ENCODE data around the gene UBE2D1. TPM values are rescaled to one million over a fixed set of nuclear protein-coding genes. Genes with fewer than 3 reads are reported as not detected.

The UBE2D1 gene
- 16.1 TPM for polyA plus RNA-seq (2012; ENCODE audit: insufficient read depth, insufficient read length)

DNA sequence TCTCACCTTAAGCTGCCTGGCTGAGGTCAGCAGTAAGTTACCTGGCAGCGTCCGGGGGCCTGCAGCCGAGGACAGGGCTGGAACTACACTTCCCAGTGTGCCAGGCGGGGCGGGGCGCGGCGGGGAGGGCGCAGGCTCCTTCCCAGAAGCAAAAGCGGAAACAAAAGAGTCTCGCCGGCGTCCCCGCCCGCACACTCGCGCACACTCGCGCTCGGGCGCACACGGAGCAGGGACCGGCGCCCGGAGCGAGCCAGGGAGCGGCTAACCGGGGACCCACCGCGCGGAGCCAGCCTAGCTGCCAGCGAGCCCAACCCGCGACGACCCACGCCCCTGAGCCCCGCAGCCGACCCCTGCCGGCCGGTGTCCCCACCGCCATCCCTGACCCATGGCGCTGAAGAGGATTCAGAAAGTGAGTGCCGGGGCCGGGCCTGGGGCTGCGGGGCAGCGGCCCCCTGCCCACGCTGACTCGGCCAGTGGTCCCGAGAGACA lies at the start of gene UBE2D1:
TSS of gene UBE2D1 (plus strand) at position 190 of the 489 bp plus-strand sequence. CDS start at position 386, 196 bp downstream.
- peak within 1 kb of the TSS; percentile 71 for H3K4me3 ChIP-seq (ENCODE audit: low read length)
- peak; percentile 47 for DNase-seq (ENCODE audit: low read depth, low spot score)

GRCh38 chr10:58291538-58292174 lies 43.1 kb upstream of the UBE2D1 start:
- no peak overlapping the region for H3K4me3 ChIP-seq (ENCODE audit: low read length)
- peak; percentile 47 for DNase-seq (ENCODE audit: low read depth, low spot score)

- no peak for DNase-seq (ENCODE audit: low read depth, low spot score)
- H3K4me3 ChIP-seq (ENCODE audit: low read length) = no peak overlapping the region
These were observed 40.8 kb upstream of the UBE2D1 start for GRCh38 chr10:58293989-58294388.

DNA sequence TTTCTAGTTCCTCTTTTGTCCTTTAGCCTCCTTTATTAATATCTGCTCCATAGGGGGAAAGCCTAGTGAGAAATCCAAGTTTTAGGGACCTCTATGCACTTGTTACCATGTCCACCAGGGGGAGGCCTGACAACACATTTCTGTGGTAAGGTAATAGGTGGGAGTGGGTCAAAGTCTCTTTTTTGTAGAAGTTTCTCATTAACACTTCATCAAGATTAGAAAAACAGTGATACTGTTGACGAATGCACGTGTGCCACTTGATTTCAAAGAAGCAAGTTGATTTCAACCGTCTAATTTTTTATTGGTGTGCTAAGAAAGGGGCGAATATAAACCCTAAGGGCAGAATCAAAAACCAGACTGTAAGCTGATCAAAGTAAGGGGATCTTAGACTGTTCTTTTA lies 35.2 kb upstream of the UBE2D1 start:
- peak; percentile 51 for DNase-seq (ENCODE audit: low read depth, low spot score)
- H3K4me3 ChIP-seq (ENCODE audit: low read length) = no peak overlapping the region

DNA sequence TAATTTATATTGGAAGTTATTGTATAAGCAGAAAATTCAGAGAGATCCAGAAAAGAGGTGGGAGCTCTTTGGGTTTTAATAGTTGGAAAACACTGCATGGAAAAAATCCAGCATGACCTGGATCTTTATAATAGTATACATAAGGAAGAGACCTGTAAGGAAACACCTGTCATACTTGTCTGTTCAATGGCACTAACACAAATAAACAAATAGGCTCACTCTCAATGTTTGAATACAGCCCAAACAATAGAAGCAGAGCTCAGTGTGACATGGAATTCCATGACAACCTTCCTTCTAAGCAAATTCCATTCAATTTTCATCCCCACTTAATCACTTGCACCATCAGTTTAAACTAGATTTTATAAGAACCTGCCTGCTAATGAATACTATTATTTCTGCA lies 34.1 kb upstream of the UBE2D1 start:
- DNase-seq (ENCODE audit: low read depth, low spot score) = no peak
- no peak overlapping the region for H3K4me3 ChIP-seq (ENCODE audit: low read length)

GRCh38 chr10:58302254-58302653 lies 32.6 kb upstream of the UBE2D1 start:
- no peak for DNase-seq (ENCODE audit: low read depth, low spot score)
- H3K4me3 ChIP-seq (ENCODE audit: low read length) = no peak overlapping the region

DNA sequence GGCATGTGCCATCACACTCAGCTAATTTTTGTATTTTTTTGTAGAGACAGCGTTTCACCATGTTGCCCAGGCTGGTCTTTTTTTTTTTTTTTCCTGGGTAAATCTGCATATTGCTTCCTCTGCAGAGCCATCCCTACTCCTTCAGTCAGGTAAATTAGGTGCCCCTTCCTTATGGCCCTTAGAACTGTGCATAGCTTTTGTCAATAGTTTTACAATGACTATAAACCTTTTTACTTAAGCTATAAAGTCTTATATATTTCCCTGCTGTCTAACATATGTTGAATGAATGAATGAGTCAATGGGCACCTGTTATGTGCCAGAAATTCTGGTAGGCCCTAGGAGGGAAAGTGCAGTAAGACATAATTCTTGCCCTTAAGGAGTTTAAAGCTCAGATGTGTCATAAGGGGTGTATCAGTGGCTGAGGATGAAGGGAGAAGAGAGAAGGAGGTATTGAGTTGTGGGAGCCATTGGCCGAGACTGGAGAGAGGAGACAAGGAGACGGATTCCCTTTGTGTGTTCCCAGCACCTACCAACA lies 30.6 kb upstream of the UBE2D1 start:
- no peak for DNase-seq (ENCODE audit: low read depth, low spot score)
- no peak overlapping the region for H3K4me3 ChIP-seq (ENCODE audit: low read length)

GRCh38 chr10:58305821-58306220 lies 29.0 kb upstream of the UBE2D1 start:
- DNase-seq (ENCODE audit: low read depth, low spot score) = no peak
- H3K4me3 ChIP-seq (ENCODE audit: low read length) = no peak overlapping the region

- no peak overlapping the region for H3K4me3 ChIP-seq (ENCODE audit: low read length)
- no peak for DNase-seq (ENCODE audit: low read depth, low spot score)
These were observed 27.1 kb upstream of the UBE2D1 start for GRCh38 chr10:58307676-58308075.

DNA sequence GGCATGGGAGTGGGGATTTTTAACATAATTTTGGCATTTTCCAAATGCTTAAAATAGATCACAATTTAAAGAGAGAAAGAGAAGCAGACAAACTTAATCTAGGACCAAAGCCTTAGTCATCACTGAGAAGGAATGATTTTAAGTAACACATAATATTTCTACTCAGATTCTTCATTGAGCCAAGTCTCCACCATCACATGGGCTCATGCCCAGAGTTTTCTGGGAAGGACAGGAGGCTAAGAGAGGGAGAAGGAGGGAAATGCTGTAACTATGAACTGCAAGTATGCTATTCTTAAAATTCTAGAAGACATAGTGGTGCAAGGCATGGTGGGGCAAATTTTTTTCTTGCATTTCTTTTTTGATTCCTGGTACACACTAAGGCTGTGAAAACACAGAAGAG lies 23.8 kb upstream of the UBE2D1 start:
- DNase-seq (ENCODE audit: low read depth, low spot score) = no peak
- no peak overlapping the region for H3K4me3 ChIP-seq (ENCODE audit: low read length)

DNA sequence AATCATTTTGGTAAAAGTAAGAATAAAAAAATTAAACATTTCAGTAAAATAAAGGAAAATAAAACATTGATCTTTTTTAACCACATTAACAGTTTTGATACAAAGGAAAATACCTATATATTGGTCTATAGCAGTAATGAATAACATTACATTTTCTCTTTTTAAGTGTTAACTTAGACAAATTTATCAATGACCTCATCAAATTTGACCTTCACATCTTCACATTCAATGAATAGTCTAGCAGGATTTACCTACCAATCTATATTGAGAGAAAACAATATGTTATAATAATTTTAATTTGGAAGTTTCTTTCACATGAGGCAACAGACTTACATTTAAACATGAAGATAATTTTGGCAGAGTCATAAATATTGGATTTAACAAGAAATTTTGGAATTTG lies 17.9 kb upstream of the UBE2D1 start:
- H3K4me3 ChIP-seq (ENCODE audit: low read length) = no peak overlapping the region
- no peak for DNase-seq (ENCODE audit: low read depth, low spot score)

DNA sequence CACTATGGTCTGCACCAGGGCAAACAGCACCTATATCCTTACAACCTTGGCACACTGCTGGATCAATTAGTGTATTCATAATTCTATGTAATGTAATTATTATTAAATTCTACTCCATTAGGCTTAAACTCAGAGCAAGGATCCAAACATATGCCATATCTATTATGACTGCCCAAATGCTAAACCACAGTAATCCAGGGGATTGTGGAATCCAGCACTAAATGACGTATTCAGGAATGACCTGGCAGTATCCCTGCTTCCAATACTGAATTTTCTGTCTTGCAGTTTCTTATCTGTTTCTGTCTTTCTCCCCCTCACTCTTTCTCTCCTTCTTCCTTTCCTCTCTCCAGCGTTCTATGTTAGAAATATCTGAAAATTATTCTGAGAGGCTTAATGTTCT lies 16.5 kb upstream of the UBE2D1 start:
- no peak overlapping the region for H3K4me3 ChIP-seq (ENCODE audit: low read length)
- no peak for DNase-seq (ENCODE audit: low read depth, low spot score)

- DNase-seq (ENCODE audit: low read depth, low spot score) = no peak
- H3K4me3 ChIP-seq (ENCODE audit: low read length) = no peak overlapping the region
These were observed 15.2 kb upstream of the UBE2D1 start for GRCh38 chr10:58319599-58319998.

GRCh38 chr10:58320351-58321049 lies 14.3 kb upstream of the UBE2D1 start:
- no peak overlapping the region for H3K4me3 ChIP-seq (ENCODE audit: low read length)
- DNase-seq (ENCODE audit: low read depth, low spot score) = no peak

GRCh38 chr10:58322072-58322834 lies 12.6 kb upstream of the UBE2D1 start:
- H3K4me3 ChIP-seq (ENCODE audit: low read length) = no peak overlapping the region
- DNase-seq (ENCODE audit: low read depth, low spot score) = no peak

DNA sequence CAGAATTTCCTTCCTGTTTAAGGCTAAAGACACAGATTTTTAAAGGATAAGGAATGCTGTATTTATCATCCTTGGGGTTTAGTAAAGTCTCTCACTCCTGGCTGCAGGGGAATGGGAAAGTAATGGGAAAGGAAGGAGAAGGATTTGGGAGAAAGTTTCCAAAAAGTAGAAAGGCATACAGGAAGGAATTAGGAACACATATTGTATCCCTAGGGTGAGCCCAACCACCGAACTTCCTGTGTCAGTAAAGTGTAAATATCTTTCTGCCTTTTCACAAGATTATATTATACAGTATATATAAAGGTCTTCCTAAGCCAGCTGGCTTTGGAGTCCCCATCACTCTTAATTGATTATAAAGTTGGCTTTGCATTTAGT lies 12.0 kb upstream of the UBE2D1 start:
- H3K4me3 ChIP-seq (ENCODE audit: low read length) = no peak overlapping the region
- no peak for DNase-seq (ENCODE audit: low read depth, low spot score)

DNA sequence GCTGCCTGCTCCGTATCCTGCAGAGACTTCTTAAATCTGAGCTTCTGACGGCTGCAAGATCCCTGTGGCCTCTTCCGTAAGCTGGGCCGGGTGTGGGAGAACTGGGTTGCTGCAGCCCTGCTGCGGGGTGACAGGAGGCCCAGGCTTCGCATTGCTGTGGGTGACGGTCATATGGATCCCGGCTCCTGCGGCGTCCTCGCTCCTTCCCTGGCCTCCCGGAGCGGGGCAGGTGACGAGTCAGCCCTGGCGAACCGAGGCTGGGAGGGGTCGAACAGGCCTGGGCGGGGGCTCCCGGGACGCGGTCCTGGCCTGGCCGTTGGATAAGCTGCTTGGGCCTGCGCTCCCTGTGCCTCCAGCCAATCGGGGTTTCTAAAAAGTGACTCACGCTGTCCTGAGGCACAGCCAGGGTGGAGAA lies 7.8 kb upstream of the UBE2D1 start:
- DNase-seq (ENCODE audit: low read depth, low spot score) = no peak
- no peak overlapping the region for H3K4me3 ChIP-seq (ENCODE audit: low read length)

GRCh38 chr10:58328233-58328632 lies 6.6 kb upstream of the UBE2D1 start:
- DNase-seq (ENCODE audit: low read depth, low spot score) = no peak
- H3K4me3 ChIP-seq (ENCODE audit: low read length) = no peak overlapping the region

DNA sequence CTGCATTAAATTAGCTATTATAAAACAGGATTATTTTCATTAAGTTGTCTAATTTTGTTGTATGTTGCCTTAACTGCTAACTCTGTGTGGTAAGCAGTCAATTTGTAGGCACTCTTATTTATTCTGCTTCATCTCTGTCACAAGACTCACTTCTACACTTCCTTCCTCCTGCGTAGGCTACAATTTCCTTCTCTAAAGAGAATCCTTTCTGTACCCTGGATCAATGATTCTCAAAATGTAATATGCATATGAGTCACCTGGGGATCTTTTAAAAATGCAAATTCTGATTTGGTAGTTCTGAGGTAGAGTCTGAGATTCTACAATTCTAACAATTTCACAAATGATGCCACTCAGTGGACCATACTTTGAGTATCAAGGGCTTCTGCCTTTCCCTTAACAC lies 4.4 kb upstream of the UBE2D1 start:
- DNase-seq (ENCODE audit: low read depth, low spot score) = no peak
- no peak overlapping the region for H3K4me3 ChIP-seq (ENCODE audit: low read length)

- no peak overlapping the region for H3K4me3 ChIP-seq (ENCODE audit: low read length)
- DNase-seq (ENCODE audit: low read depth, low spot score) = no peak
These were observed 3.2 kb upstream of the UBE2D1 start for GRCh38 chr10:58331646-58332045.

All from Jurkat, Clone E6-1 (cell line).